Activated CD8-positive, alpha-beta T cell treated with anti-CD3 and anti-CD28 coated beads for 36 hours (primary cell): ENCODE data around the gene RPS6KC1. TPM values are rescaled to one million over a fixed set of nuclear protein-coding genes. Genes with fewer than 3 reads are reported as not detected.
"Not testable (repeated sequence)": the region's sequence is repeated elsewhere in the genome, so short reads cannot be mapped to it uniquely, and the experiment has no call there.

Experiments used
- ATAC-seq: fragments of 200-7000 bp; cut with Tn5 transposase; one replicate; pipeline ENCODE4 v1.10.0; 2021; ENCODE audit warnings: mild to moderate bottlenecking, moderate library complexity
- CTCF ChIA-PET: fragments of 350-600 bp; sonication (Branson Sonifier 250); formaldehyde crosslinking; loops from one replicate; lab custom pipeline; 2021; ENCODE audit warnings: antibody characterized with exemption; lab: Charles Lee
- POLR2A ChIA-PET: fragments of 350-600 bp; sonication (Branson Sonifier 250); formaldehyde crosslinking; loops from one replicate; lab custom pipeline; 2021; ENCODE audit warnings: antibody characterized with exemption; lab: Charles Lee
- DNase-seq: peaks from one replicate; pipeline ENCODE4 v3.0.0-alpha.2; 2020
- H3K27ac Mint-ChIP-seq: one replicate; pipeline ENCODE4 v1.8.0; 2021; ENCODE audit warnings: mild to moderate bottlenecking, mixed read lengths
- H3K27me3 Mint-ChIP-seq: one replicate; pipeline ENCODE4 v1.8.0; 2021; ENCODE audit warnings: mixed read lengths
- H3K36me3 Mint-ChIP-seq: one replicate; pipeline ENCODE4 v1.8.0; 2021; ENCODE audit warnings: low read depth, mixed read lengths
- H3K4me1 Mint-ChIP-seq: one replicate; pipeline ENCODE4 v1.8.0; 2021; ENCODE audit warnings: low read depth, mixed read lengths
- H3K4me3 Mint-ChIP-seq: one replicate; pipeline ENCODE4 v1.8.0; 2021; ENCODE audit warnings: mild to moderate bottlenecking, moderate library complexity, mixed read lengths
- H3K9me3 Mint-ChIP-seq: one replicate; pipeline ENCODE4 v1.8.0; 2021; ENCODE audit warnings: mixed read lengths
- intact Hi-C: fragments of 100-400 bp; cut with micrococcal nuclease; formaldehyde crosslinking; loops from one replicate; pipeline ENCODE4 v1.10.0; 2022
- total RNA-seq, 2 experiments: library from RNA; stranded (reverse); gene quantifications; one replicate each; pipeline ENCODE4 v1.2.3, GENCODE V29; 2021
- TF ChIP-seq, protein P1 (sequence below): fragments of 200-600 bp; IDR thresholded peaks from one replicate; pipeline ENCODE4 v1.8.0; 2022; ENCODE audit warnings: antibody characterized with exemption, mild to moderate bottlenecking

Gene RPS6KC1
- total RNA-seq, 2 experiments from 2014 or later, result 5.3 TPM

DNA sequence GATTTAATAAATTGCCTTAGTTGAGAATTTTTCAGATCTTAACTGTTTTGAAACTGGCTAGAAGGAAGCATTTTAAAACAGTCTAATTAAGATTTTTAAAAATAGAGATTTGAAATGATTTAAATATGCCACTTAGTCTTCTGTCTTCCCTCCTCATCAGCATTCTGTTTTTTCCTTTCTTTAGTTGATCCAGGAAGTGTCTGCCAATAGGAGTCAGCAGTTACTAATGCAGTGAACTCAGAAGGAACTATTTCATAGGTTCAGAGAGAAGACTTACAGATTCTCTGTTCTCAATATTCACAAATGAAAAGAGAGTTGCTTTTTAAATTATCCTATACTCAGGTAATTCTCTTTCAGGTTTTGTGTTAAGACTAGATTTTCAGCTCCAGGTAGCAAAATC is 84.5 kb downstream of the RPS6KC1 start:
- H3K4me3 Mint-ChIP-seq, result no peak overlapping the region
- CTCF ChIA-PET, result interaction anchor here (1.1 kb wide), 1 partner anchor 13 kb away, joined by 7 read pairs; no protein-coding TSS in a partner anchor
- no peaks in the 10 kb centered on the region for H3K27me3 Mint-ChIP-seq
- ATAC-seq, result no peak
- no peak for DNase-seq
- POLR2A ChIA-PET, result no interaction called here
- H3K36me3 Mint-ChIP-seq, result peaks cover 7% of the 10 kb centered on the region
- no peak overlapping the region for H3K27ac Mint-ChIP-seq
- peaks cover 8% of the 10 kb centered on the region for H3K9me3 Mint-ChIP-seq
- intact Hi-C loops, result no loop called here
- H3K4me1 Mint-ChIP-seq, result peaks cover 2% of the 10 kb centered on the region
- TF ChIP-seq, protein P1, sequence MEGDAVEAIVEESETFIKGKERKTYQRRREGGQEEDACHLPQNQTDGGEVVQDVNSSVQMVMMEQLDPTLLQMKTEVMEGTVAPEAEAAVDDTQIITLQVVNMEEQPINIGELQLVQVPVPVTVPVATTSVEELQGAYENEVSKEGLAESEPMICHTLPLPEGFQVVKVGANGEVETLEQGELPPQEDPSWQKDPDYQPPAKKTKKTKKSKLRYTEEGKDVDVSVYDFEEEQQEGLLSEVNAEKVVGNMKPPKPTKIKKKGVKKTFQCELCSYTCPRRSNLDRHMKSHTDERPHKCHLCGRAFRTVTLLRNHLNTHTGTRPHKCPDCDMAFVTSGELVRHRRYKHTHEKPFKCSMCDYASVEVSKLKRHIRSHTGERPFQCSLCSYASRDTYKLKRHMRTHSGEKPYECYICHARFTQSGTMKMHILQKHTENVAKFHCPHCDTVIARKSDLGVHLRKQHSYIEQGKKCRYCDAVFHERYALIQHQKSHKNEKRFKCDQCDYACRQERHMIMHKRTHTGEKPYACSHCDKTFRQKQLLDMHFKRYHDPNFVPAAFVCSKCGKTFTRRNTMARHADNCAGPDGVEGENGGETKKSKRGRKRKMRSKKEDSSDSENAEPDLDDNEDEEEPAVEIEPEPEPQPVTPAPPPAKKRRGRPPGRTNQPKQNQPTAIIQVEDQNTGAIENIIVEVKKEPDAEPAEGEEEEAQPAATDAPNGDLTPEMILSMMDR, result no peak

GRCh38 chr1:213136190-213136917 is 85.3 kb downstream of the RPS6KC1 start:
- ChIA-PET POLR2A (no interaction called here), CTCF (interaction anchor here (1.1 kb wide), 1 partner anchor 13 kb away, joined by 7 read pairs; no protein-coding TSS in a partner anchor)
- ATAC-seq (no peak), DNase-seq (no peak)
- Mint-ChIP-seq H3K27me3 (no peaks in the 10 kb centered on the region), H3K36me3 (peaks cover 7% of the 10 kb centered on the region), H3K4me1 (peaks cover 2% of the 10 kb centered on the region), H3K4me3 (no peak overlapping the region), H3K27ac (no peak overlapping the region), H3K9me3 (peaks cover 8% of the 10 kb centered on the region)
- TF ChIP-seq, protein P1, result no peak
- intact Hi-C loops, result no loop called here

DNA sequence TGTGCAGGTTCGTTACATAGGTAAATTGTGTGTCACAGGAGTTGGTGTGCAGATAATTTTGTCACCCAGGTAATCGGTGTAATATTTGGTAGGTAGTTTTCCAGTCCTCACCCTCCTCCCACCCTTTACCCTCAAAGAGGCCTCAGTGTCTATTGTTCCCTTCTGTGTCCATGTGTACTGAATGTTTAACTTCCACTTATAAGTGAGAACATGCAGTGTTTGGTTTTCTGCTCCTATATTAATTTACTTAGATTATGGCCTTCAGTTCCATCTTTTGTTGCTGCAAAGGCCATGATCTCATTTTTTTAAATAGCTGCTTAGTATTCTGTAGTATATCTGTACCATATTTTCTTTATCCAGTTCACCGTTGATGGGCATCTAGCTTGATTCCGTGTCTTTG is 87.3 kb downstream of the RPS6KC1 start:
- intact Hi-C loops, result no loop called here
- Mint-ChIP-seq H3K27me3 (no peaks in the 10 kb centered on the region), H3K4me1 (peaks cover 6% of the 10 kb centered on the region), H3K36me3 (peaks cover 15% of the 10 kb centered on the region), H3K9me3 (peaks cover 8% of the 10 kb centered on the region), H3K27ac (no peak overlapping the region), H3K4me3 (no peak overlapping the region)
- ATAC-seq, result no peak
- DNase-seq, result no peak
- CTCF ChIA-PET, result no interaction called here
- POLR2A ChIA-PET, result no interaction called here
- TF ChIP-seq, protein P1, result no peak

- TF ChIP-seq, protein P1, result no peak
- Mint-ChIP-seq H3K4me3 (no peak overlapping the region), H3K27me3 (no peaks in the 10 kb centered on the region), H3K9me3 (peaks cover 8% of the 10 kb centered on the region), H3K27ac (no peak overlapping the region), H3K36me3 (peaks cover 15% of the 10 kb centered on the region), H3K4me1 (peaks cover 6% of the 10 kb centered on the region)
- ChIA-PET POLR2A (no interaction called here), CTCF (no interaction called here)
- intact Hi-C loops, result no loop called here
- DNase-seq (no peak), ATAC-seq (no peak)
These were observed 87.9 kb downstream of the RPS6KC1 start for GRCh38 chr1:213138892-213139291.

- CTCF ChIA-PET, result no interaction called here
- no peaks in the 10 kb centered on the region for H3K27me3 Mint-ChIP-seq
- no peak overlapping the region for H3K4me3 Mint-ChIP-seq
- H3K4me1 Mint-ChIP-seq, result no peaks in the 10 kb centered on the region
- ATAC-seq (no peak), DNase-seq (no peak)
- H3K27ac Mint-ChIP-seq, result no peak overlapping the region
- H3K9me3 Mint-ChIP-seq, result peaks cover 7% of the 10 kb centered on the region
- intact Hi-C loops, result no loop called here
- H3K36me3 Mint-ChIP-seq, result peaks cover 28% of the 10 kb centered on the region
- TF ChIP-seq, protein P1, result no peak
- POLR2A ChIA-PET, result no interaction called here
These were observed 97.9 kb downstream of the RPS6KC1 start for GRCh38 chr1:213148905-213149304.

- DNase-seq, intact Hi-C loops, POLR2A ChIA-PET, H3K4me3 Mint-ChIP-seq, CTCF ChIA-PET, H3K27me3 Mint-ChIP-seq, H3K27ac Mint-ChIP-seq, H3K4me1 Mint-ChIP-seq, ATAC-seq, H3K9me3 Mint-ChIP-seq: not testable (repeated sequence)
- H3K36me3 Mint-ChIP-seq, result peaks cover 28% of the 10 kb centered on the region
These were observed 99.0 kb downstream of the RPS6KC1 start for GRCh38 chr1:213150090-213150489.
